Hindlimb muscle (tissue), 1 donor: Measurements from ENCODE around the gene STPG3. TPM values are rescaled to one million over a fixed set of nuclear protein-coding genes. Genes with fewer than 3 reads are reported as not detected.
"Not testable (repeated sequence)": the region's sequence is repeated elsewhere in the genome, so short reads cannot be mapped to it uniquely, and the experiment has no call there.

Experiments used
- DNase-seq: peaks from one replicate; pipeline ENCODE4 v3.0.0-alpha.2; 2013
- polyA plus RNA-seq: library from polyadenylated mRNA; unstranded; fragments of 120-200 nt; gene quantifications from one replicate; pipeline ENCODE4 v1.2.1, GENCODE V29; 2013; ENCODE audit not compliant: insufficient read length

STPG3 gene
- polyA plus RNA-seq, 1 donor = not detected

DNA sequence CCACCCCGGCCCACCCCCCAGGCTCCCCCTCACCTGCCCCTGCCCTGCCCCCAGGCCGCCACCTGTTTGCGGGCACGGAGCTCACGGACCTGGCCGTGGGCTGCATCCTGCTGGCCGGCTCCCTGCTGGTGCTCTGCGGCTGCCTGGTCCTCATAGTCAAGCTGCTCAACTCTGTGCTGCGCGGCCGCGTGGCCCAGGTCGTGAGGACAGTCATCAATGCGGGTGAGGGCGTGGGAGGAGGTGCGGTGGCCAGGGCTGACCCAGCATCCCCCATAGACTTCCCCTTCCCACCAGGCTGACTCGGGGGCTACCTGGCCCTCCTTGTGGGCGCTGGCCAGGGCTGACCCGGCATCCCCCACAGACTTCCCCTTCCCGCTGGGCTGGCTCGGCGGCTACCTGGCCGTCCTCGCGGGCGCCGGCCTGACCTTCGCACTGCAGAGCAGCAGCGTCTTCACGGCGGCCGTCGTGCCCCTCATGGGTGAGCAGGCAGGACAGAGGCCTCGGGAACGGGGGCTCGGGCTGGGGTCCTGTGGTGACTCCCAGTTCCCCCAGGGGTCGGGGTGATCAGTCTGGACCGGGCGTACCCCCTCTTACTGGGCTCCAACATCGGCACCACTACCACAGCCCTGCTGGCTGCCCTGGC lies 16.9 kb upstream of the STPG3 start:
- no peak for DNase-seq

GRCh38 chr9:137234758-137235423 lies 16.2 kb upstream of the STPG3 start:
- DNase-seq = no peak

GRCh38 chr9:137235424-137236237 lies 15.5 kb upstream of the STPG3 start:
- no peak for DNase-seq

GRCh38 chr9:137236238-137236935 lies 14.7 kb upstream of the STPG3 start:
- DNase-seq = peak; percentile 76

DNA sequence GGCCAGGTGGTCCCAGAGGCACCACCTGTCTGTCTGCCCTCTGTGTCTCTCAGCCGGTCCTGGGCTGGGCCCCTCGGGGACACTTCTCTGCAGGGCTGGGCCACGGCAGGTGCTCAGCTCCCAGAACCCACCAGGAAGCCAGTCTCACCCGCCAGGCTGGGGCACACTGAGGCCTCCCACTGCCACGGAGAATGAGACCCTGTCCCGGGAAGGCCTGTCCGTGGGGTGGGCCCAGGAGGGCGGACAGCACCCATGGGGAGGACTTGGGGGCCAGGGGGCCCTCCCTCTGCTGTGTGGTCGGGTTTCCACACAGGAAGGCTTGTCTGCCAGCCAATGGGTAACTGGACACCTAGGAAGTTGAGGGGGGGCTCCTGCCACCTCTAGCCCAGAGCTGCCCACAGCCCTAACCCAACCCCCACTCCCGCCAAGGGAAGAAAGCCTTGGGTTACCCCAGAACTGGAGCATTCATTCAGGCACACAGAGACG lies 14.1 kb upstream of the STPG3 start:
- no peak for DNase-seq

- no peak for DNase-seq
Measured at GRCh38 chr9:137237759-137238726, 13.0 kb upstream of the STPG3 start.

DNA sequence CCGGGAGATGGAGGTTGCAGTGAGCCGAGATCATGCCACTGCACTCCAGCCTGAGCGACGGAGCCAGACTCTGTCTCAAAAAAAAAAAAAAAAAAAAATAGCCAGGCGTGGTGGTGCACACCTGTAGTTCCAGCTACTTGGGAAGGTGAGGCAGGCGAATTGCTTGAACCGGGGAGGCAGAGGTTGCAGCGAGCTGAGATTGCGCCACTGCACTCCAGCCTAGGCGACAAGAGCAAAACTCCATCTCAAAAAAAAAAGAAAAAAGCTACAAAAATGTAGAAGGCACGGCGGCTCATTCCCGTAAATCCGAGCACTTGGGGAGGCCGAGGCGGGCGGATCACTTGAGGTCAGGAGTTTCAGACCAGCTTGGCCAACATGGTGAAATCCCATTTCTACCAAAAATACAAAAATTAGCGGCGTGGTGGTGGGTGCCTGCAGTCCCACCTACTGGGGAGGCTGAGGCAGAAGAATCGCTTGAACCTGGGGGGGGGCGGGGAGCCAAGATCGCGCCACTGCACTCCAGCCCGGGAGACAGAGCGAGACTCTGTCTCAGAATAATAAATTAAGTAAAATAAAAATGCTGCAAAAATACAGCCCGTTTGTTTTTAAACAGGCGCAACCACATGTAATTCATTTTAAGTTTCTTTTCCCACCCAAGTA lies 11.4 kb upstream of the STPG3 start:
- DNase-seq = not testable (repeated sequence)

DNA sequence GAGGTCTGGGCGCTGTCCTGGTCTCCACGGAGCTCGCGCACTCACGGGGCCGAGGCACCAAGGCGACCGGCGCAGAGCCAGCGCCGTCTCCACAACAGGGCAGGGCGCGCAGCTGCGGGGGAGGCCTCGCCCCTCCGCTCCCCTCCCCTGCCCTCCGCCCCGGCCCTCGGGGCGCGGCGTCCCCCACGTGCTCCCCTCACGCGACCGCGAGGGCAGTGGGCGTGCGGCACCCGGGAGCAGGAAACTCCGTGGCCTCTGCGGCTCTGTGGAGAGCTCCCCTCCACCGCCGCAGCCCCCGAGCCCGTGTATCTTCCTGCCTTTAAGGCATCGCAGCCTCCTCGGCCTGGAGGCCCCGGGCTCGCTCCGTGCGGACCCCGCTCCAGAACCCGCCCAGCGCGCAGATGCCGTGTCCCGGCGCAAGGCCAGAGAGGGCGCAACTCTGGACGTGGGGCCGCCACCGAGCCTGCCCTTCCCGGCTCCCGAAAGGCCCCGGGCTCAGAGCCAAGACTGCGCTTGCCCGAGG lies 10.7 kb upstream of the STPG3 start:
- peak; percentile 84 for DNase-seq

- peak; percentile 100 for DNase-seq
Measured at GRCh38 chr9:137240841-137241489, 10.1 kb upstream of the STPG3 start, which contains the start of gene TUBB4B. TSS of gene TUBB4B (plus strand) at chr9:137241287. CDS start at chr9:137241361, 74 bp downstream.

- DNase-seq = no peak
Measured at GRCh38 chr9:137241490-137242268, 9.4 kb upstream of the STPG3 start.

- no peak for DNase-seq
Measured at GRCh38 chr9:137242269-137243203, 8.6 kb upstream of the STPG3 start.

DNA sequence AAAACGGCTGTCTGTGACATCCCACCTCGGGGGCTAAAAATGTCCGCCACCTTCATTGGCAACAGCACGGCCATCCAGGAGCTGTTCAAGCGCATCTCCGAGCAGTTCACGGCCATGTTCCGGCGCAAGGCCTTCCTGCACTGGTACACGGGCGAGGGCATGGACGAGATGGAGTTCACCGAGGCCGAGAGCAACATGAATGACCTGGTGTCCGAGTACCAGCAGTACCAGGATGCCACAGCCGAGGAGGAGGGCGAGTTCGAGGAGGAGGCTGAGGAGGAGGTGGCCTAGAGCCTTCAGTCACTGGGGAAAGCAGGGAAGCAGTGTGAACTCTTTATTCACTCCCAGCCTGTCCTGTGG lies 7.8 kb upstream of the STPG3 start:
- DNase-seq = not testable (repeated sequence)

- DNase-seq = no peak
Measured at GRCh38 chr9:137243626-137244485, 7.2 kb upstream of the STPG3 start.

- DNase-seq = no peak
Measured at GRCh38 chr9:137244486-137245449, 6.3 kb upstream of the STPG3 start.
